HuH-7 (cell line): ENCODE measurements around the gene RGL3.
"Not testable (repeated sequence)": the region's sequence is repeated elsewhere in the genome, so short reads cannot be mapped to it uniquely, and the experiment has no call there.

Source experiments
- DNase-seq: peaks from one replicate; pipeline ENCODE4 v3.0.0; 2011; ENCODE audit warnings: low spot score

RGL3 gene

DNA sequence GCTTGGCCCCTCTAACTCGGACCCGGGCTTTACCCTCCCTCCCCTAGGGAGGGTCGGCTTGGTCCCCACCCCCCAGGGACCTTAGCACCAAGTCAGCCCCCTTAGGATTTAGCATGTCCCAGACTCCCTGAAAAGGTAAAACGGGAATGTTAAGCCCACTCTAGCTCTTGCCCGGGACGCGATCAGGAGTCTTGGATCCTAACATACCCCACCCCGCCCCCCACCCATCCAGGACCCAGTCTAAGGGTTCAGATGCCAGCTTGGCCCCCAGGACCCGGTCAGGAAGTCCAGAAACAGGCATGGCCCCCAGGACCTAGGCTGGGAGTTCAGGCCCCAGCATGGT lies 35.4 kb downstream of the RGL3 start:
- no peak for DNase-seq

DNA sequence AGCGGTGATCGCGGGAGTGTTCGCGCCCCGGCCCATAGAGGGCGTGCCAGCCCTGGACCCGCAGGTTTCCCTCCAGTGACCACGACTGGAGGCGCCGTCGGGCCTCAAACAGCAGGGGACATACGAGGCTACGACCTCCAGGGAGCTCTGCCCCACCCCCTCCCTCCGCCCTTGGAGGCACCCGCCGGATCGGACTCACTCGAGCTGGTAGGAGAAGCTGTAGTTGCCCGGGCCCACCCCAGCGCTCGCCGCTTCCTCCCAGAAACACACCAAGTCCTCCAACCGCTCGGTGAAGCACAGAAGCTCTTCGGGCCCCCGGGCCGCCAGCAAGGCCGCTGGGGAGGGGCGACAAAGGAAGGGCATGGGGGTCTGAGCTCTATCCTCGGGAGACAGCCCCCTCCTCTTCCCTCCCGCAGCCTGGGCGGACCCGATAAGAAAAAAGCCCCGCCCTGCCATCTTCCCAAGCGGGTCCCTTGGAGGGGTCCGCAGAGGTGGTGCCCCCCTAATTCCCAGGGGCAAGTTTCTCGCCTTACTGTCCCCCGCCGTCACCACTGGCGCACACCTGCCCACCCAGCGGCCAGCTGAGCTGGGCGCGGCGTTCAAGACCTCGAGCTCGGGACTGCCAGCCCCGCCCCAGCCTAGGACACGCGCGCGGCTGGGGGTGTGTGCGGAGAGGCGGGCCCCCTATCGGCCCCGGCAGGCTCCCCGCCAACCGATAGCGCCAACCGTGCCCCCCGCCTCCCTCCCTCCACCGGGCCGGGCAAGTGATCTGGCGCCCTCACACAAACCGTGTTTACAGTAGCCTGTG lies 36.0 kb downstream of the RGL3 start:
- DNase-seq: peak; percentile 66

DNA sequence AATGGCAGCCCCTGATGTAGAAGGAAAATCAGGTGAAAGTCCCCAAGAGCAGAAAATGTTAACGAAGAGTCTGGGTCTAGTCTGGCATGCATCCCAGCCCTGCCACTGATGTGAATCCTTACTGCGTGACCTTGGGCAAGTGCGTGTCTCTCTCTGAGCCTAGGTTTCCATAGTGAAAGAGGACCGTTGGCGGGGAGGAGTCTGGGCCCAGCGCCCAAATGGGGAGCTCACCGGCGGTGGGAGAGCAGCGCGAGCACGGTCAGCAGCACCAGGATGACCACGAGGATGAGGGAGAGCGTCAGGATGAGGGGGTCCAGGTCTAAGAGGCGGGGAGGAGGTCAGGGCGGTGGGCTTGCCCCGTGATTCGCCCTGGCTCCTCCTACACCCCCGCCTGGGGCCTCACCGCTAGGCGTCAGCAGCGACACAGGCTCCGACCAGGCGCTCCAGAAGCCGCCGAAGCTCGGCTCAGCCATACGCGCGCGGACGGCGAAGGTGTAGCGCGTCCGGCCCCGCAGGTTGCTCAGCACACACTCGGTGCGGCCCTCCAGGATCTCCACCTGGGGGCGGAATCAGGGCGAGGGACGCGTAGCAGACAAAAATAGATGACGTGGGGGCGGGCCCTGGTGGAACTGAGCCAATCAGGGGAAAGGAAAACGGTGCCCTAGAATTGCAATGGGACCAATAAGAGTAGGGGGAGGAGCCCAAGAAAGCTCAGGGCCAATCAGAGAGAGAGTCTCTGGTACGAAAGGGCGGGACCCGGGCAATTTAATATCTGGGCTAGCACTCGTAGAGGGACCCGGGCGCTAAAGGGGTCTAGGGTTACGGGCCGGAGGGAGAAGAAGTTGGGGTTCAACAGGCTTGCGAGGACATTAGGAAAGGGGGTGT lies 38.2 kb downstream of the RGL3 start:
- DNase-seq: peak; percentile 97

DNA sequence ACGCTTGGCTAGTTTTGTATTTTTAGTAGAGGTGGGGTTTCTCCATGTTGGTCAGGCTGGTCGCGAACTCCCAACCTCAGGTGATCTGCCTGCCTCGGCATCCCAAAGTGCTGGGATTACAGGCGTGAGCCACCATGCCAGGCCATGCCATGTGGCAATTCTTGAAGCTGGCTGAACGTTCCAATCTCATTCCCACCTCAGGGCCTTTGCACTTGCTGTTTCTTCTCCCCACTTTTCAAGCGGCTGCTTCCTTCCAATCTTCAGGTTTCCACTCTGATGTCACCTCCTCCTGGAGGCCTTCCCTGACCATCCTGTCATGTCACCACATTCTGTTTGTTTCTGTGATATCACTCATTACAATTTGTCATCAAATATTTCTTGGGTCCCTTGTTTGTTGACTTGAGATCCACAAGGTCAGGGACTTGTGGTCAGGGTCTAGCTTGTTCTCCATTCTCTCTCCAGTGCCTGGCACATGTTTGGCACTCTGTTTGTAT lies 39.2 kb downstream of the RGL3 start:
- DNase-seq: no peak

DNA sequence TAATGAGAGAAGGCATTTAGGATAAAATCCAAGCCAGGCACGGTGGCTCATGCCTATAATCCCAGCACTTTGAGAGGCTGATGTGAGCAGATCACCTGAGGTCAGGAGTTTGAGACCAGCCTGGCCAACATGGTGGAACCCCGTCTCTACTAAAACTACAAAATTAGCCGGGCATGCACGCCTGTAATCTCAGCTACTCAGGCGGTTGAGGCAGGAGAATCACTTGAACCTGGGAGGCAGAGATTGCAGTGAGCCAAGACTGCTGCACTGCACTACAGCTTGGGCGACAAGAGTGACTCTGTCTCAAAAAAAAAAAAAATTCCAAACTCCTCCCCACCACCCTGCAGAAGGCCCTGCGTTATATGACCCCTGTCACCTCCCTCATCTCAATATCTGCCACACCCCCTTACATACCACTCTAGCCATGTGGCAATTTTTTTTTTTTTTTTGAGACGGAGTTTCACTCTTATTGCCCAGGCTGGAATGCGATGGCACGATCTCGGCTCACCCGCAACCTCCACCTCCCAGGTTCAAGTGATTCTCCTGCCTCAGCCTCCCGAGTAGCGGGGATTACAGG lies 39.8 kb downstream of the RGL3 start:
- not testable (repeated sequence) for DNase-seq

DNA sequence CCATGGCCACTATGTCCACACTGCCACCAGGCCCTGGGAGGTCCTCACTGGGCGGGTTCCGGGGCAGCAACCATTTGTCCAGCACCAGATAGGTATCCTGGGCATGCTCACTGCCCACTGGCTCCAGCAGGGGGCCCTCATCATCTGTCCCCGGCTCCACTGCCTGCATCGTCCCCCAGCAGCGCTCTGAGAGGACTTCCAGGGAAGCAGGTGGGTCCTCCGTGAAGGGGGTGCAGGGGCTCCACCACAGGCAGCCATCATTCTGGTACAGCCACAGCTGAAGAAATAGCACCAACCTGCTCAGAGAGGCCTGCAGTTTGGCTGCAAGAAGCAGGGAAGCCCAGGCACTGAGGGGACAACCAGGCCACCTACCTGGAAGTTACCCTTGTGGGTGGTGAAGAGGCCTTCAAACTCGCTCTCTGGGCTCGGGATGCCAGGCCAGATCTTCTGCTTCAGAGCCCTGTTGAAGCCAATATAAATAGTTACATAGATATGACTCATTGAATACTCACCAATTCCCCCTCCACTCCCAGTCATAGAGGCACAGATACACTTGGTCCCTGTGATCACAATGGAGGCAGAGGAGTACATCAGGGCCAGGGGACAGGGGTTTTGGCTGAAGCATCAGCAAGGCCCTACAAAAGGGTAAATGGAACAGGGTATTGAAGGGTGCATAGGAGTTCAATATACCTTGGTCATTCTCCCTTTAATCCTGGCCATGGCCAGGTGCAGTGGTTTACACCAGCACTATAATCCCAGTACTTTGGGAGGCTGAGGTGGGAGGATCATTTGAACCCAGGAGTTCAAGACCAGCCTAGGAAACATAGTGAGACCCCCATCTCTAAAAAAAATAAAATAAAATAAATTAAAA lies 40.6 kb downstream of the RGL3 start:
- peak; percentile 54 for DNase-seq

DNA sequence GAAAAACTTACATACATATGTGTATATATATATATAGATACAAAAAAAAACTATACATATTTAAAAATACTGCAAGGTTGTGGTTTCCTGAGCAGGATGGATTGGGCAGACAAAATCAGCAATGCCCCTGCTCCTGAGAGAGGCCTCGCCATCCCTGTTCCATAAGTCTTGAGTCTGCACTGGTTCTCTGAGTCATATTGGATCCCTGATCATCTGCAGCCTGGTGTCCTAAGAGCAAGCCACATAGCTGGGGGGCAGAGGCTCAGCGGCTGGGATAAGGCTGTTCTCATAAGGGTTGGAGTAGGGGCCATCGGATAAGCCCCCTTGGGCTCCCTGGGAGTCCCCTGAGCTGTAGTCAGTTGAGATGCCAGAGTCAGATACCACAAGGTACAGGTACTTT lies 41.4 kb downstream of the RGL3 start:
- no peak for DNase-seq

DNA sequence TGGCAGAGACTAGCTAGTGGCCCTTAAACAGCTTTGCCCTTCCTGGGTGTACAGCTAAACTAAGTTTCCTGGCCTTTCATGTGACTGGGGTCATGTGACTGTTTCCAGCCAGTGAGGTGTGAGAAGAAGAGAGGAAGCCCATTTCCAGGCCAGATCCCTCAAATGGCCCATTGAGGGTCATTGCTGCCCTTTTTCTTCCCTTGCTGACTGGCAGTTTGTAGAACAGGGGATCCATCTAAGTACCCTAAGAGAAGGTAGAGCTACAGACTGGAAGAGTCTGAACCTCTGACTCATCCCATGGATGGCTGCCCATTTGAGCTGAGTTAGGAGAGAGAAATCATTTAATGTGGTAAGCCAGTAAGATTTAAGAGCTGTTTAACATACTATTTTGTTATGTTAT lies 41.9 kb downstream of the RGL3 start:
- DNase-seq: no peak

DNA sequence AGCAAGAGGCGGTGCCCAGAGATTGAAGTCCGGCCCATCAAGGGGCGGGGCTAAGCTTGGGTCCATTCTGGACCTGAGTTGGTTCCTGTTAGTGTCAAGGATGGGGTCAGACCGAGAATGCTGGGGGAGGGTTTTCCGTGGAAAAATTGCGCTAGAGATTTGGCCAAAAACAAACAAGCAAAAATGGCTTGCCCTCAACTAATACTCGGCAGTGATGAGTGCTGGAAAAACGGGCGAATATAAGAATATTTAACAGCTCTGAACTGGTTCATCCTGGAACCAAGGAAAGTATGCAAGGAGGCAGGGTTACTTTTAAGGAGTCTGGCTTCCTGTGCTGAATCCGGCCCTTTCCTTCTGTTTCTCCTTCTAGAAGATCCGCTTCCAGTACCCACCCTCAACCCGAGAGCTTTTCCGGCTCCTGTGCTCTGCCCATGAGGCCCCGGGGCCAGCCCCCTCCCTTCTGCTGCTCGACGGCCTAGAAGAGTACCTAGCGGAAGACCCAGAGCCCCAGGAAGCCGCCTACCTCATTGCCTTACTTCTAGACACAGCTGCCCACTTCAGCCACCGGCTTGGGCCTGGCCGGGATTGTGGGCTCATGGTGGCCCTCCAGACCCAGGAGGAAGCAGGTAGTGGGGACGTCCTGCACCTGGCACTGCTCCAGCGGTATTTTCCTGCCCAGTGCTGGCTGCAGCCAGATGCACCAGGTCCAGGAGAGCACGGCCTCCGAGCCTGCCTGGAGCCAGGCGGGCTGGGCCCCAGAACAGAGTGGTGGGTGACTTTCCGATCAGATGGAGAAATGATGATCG lies 43.8 kb downstream of the RGL3 start:
- DNase-seq: no peak

DNA sequence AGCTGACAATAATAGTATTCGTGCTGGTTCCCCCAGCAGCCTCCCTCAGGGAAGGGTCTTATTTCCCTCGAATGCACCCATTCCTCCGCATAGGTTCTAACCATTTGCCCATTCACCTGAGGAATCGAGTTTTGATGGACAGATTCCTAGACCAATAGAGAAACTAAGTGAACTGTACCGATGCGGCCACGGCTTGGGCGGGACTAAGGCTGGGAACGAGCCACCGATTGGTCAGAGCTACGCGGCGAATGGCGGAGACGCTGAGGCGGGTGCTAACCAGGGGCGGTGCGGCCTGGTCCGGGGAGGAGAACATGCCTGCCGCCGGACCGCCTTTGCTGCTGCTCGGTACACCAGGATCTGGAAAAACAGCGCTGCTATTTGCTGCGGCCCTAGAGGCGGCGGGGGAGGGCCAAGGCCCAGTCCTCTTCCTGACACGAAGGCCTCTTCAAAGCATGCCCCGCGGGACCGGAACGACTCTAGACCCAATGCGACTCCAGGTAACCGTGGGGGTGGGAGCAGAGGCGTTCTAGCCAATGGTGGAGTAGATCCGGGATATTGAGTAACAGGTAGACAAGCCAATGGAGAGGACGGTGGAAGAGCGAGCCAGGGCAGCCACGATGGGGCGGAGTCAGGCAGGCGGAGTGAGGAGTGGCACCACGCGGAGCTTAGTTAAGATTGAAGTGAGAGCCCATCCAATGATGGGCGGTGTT lies 44.5 kb downstream of the RGL3 start, which contains the start of gene SWSAP1:
TSS of gene SWSAP1 (plus strand) at position 234 of the 710 bp plus-strand sequence. CDS start at position 249, 15 bp downstream.
- DNase-seq: peak; percentile 99

DNA sequence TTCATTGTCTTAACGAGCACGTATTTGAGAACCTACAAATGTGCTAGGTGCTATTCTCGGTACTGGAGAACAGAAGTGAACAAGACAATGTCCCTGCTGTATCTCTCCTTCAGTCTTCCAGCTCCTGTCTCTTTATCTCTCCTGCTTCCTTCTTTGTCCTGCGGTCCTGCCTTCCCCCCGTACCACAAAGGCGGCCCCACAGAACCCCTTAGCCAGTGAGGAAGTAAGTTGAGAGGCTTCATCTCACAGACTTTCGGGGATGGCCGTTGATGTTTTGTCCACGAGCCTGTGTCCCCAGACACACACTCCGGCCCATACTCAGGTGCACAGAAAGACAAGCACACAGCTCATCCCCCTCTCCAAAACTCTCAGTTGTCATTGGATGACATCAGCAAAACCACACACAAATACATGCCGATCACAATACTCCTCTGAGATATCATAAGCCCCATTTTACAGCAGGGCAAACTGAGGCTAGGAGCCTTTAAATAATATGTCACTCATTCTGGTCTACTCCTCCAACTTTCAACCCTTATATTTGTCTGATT lies 45.2 kb downstream of the RGL3 start:
- DNase-seq: no peak

DNA sequence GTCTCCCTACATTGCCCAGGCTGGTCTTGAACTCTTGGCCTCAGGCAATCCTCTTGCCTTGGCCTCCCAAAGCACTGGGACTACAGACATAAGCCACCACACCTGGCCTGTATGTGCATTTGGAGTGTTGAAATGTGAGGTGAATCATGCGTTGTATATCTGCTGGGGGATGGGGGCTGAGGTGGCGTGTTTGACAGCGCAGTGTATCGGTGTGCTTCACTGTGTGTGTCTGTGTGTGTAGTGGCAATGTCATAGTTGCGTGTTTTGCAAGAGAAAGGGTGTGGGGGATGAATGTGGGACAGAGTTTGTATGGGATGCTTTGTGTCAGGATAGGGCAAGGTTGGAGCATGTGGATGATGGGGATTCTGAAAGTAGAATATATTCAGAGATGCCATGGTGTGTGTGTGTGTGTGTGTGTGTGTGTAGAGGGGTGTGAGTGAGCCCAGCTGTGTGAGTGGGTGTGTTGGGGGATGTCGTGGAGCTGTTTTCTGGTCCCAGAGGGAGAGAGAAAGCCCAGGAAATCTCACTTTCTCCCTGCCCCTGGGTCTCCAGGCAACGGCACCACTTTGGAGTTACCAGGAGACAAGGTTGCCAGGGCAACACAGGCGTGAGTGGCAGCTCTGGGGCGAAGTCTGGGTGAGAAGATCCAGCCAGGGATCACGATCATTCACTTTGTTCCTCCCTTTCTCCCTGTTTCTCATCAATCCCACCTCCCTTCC lies 45.8 kb downstream of the RGL3 start:
- DNase-seq: no peak

DNA sequence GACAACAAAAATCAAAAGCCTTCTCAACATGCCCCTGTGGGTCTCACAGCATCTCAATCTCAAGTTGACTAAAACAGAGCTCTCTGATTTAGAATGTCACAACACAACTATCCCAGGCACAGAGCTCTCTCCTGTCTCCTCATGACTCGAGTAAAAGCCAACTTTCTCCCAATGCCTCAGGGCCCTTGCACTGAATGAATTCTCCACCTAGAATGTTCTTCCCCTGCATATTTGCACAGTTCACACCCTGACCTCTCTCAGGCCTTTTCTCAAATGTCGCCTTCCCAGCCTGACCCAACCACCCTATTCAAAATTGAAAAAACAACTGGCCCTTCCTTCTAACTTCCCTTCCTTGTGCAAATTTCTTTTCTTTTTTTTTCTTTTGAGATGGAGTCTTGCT lies 48.4 kb downstream of the RGL3 start:
- no peak for DNase-seq

DNA sequence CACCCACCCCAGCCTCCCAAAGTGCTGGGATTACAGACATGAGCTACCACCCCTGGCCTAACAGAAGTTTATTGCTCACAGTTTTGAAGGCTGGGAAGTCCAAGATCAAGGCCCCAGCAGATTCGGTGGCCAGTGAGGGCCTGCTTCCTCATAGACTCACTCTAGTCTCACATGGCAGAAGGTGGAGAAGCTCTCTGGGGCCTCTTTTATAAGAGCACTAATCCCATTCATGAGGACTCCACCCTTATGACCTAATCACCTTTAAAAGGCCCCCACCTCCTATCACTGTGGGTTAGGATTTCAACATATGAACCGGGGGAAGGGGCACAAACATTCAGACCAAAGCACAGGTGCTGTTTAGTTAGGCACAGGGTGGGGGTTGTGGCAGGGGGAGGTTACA lies 51.6 kb downstream of the RGL3 start:
- no peak for DNase-seq

DNA sequence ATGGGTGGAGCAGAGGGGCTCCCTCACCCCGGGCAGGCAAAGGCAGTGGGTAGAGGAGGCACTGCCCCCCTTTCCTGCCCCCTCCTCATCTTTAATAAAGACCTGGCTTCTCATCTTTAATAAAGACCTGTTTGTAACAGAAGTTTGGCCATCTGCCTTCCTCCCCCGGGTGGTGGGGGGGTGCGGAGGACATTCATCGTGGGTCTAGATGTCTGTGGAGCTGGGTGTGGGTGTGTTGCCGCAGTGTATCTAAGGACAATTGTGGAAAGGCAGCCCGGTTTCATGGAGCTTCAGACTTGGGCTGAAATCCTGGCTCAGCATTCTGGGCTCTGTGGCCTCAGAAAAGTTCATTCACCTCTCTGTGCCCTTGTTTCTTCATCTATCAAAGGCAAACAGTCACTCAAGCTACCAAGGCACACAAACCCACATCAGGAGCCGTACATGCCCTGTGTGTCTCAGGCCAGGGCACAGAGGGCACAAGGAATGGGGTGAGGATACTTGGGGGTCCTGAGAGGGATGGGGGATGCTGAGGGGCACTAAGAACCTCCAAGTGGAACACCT lies 53.5 kb downstream of the RGL3 start:
- DNase-seq: no peak

DNA sequence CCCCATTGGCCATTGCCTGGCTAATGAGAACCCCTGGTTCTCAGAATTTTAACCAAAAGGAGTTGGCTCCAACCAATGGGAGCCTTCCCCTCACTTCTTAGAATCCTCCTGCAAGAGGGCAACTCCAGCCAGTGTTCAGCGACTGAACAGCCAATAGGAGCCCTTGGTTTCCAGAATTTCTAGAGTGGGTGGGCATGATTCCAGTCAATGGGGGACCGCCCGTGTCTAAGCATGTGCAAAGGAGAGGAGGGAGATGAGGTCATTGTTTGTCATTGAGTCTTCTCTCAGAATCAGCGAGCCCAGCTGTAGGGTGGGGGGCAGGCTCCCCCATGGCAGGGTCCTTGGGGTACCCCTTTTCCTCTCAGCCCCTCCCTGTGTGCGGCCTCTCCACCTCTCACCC lies 54.2 kb downstream of the RGL3 start:
- no peak for DNase-seq

DNA sequence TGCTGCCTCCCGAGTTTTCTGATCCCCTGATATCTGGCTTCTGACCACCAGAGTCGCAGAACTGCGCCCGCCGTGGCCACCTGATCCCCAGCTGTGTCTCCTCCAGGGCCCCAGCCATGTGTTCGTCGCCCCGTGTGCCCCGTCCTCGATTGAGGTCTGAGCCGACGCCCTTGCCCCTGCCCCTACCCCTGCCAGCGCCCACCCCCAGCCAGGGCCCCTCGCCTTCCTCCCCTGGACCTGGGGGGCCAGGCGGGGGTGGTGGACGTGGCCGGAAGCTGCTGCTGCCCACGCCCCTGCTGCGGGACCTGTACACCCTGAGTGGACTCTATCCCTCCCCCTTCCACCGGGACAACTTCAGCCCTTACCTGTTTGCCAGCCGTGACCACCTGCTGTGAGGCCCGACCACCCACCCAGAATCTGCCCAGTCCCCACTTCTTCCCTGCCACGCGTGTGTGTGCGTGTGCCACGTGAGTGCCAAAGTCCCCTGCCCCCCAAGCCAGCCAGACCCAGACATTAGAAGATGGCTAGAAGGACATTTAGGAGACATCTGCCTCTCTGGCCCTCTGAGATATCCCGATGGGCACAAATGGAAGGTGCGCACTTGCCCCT lies 54.7 kb downstream of the RGL3 start:
- DNase-seq: no peak

DNA sequence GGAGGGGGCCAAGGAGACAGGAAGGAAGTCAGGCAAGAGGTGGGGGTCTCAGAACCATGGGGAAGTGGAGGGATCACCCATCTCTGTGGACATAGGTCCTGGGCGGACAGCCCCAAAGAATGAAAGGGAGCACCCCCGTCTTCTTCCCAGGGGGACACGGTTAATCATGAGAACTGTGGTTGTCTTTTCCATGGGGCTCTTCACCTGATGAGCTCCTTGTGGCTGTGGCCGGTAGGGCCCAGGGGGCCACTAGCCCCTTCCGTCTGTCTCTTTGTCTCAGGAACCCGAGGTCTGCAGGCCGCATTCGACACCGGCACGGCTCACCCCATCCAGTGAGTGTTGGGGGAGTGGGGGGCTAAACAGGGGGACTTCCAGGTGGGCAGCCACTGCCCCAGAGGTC lies 55.2 kb downstream of the RGL3 start:
- DNase-seq: no peak
